GM10266 (cell line): ENCODE data around the gene CYTH3.

Experiments used
- DNase-seq: peaks from one replicate; pipeline ENCODE4 v3.0.0; 2012; ENCODE audit errors: extremely low spot score
- CTCF ChIP-seq: IDR thresholded peaks from 2 replicates; pipeline ENCODE4 v1.5.1; 2012; ENCODE audit warnings: mild to moderate bottlenecking, low read depth; ENCODE audit not compliant: control insufficient read depth, insufficient read depth; ENCODE audit errors: missing control alignments

The CYTH3 gene

GRCh38 chr7:6279937-6280336 is 7.5 kb upstream of the CYTH3 start:
- no peak for TF ChIP-seq CTCF
- no peak for DNase-seq

- no peak for DNase-seq
- TF ChIP-seq CTCF, result no peak
These were observed 6.9 kb upstream of the CYTH3 start for GRCh38 chr7:6279341-6279740.

GRCh38 chr7:6278749-6279310 is 6.4 kb upstream of the CYTH3 start:
- DNase-seq, result no peak
- no peak for TF ChIP-seq CTCF

- no peak for TF ChIP-seq CTCF
- no peak for DNase-seq
These were observed 5.1 kb upstream of the CYTH3 start for GRCh38 chr7:6277476-6277875.

- no peak for DNase-seq
- no peak for TF ChIP-seq CTCF
These were observed 4.5 kb upstream of the CYTH3 start for GRCh38 chr7:6276911-6277408.

- no peak for DNase-seq
- no peak for TF ChIP-seq CTCF
These were observed 2.3 kb upstream of the CYTH3 start for GRCh38 chr7:6274743-6275142.

- TF ChIP-seq CTCF, result no peak
These were observed 1.6 kb upstream of the CYTH3 start for GRCh38 chr7:6273917-6274630.

More at GRCh38 chr7:6273917-6274630, 1.6 kb upstream of the CYTH3 start:
- no peak for DNase-seq
